IPS-15b (cell line): ENCODE data around the gene HSPA12B.
A peak's percentile ranks its signal among the peaks of the same experiment; 100 is the strongest.
"Not testable (repeated sequence)": the region's sequence is repeated elsewhere in the genome, so short reads cannot be mapped to it uniquely, and the experiment has no call there.

Experiments
- H3K27me3 ChIP-seq: one replicate; pipeline ENCODE4 v1.6.1; 2013; ENCODE audit warnings: low read length; ENCODE audit not compliant: control insufficient read depth, insufficient read depth
- H3K36me3 ChIP-seq: one replicate; pipeline ENCODE4 v1.6.1; 2013; ENCODE audit warnings: low read length; ENCODE audit not compliant: control insufficient read depth, insufficient read depth
- H3K4me1 ChIP-seq: one replicate; pipeline ENCODE4 v1.6.1; 2013; ENCODE audit warnings: mild to moderate bottlenecking, low read length; ENCODE audit not compliant: control insufficient read depth, insufficient read depth
- H3K4me3 ChIP-seq: one replicate; pipeline ENCODE4 v1.5.1; 2013; ENCODE audit warnings: low read depth, low read length
- H3K9ac ChIP-seq: one replicate; pipeline ENCODE4 v1.6.1; 2013; ENCODE audit warnings: low read depth, mild to moderate bottlenecking, low read length
- H3K9me3 ChIP-seq: one replicate; pipeline ENCODE4 v1.6.1; 2013; ENCODE audit warnings: mild to moderate bottlenecking, low read length; ENCODE audit not compliant: control insufficient read depth, insufficient read depth

The HSPA12B gene

GRCh38 chr20:3788685-3789155 is 56.2 kb downstream of the HSPA12B start:
- no peak overlapping the region for H3K4me3 ChIP-seq
- H3K36me3 ChIP-seq, result peaks cover 4% of the 10 kb centered on the region
- no peak overlapping the region for H3K9ac ChIP-seq
- H3K4me1 ChIP-seq, result no peaks in the 10 kb centered on the region
- H3K27me3 ChIP-seq, result peaks cover 22% of the 10 kb centered on the region
- H3K9me3 ChIP-seq, result no peaks in the 10 kb centered on the region

- H3K27me3 ChIP-seq, result peaks cover 22% of the 10 kb centered on the region
- H3K9me3 ChIP-seq, H3K36me3 ChIP-seq, H3K4me3 ChIP-seq, H3K4me1 ChIP-seq, H3K9ac ChIP-seq: not testable (repeated sequence)
Observed at GRCh38 chr20:3789201-3789600, 56.7 kb downstream of the HSPA12B start.

GRCh38 chr20:3794168-3794567 is 61.7 kb downstream of the HSPA12B start:
- not testable (repeated sequence) for H3K36me3 ChIP-seq, H3K9me3 ChIP-seq, H3K4me1 ChIP-seq, H3K4me3 ChIP-seq, H3K9ac ChIP-seq
- peaks cover 12% of the 10 kb centered on the region for H3K27me3 ChIP-seq

GRCh38 chr20:3794701-3795420 is 62.4 kb downstream of the HSPA12B start:
- Histone ChIP-seq H3K4me3 (peak overlapping the region; percentile 90), H3K36me3 (no peaks in the 10 kb centered on the region), H3K9me3 (no peaks in the 10 kb centered on the region), H3K9ac (no peak overlapping the region), H3K4me1 (peaks cover 7% of the 10 kb centered on the region), H3K27me3 (peaks cover 12% of the 10 kb centered on the region)

GRCh38 chr20:3795511-3796468 is 63.3 kb downstream of the HSPA12B start, which contains the start of gene CDC25B:
TSS of gene CDC25B (plus strand) at chr20:3796310. CDS start at chr20:3796532, 222 bp downstream.
- H3K36me3 ChIP-seq, result peaks cover 1% of the 10 kb centered on the region
- no peaks in the 10 kb centered on the region for H3K9me3 ChIP-seq
- H3K27me3 ChIP-seq, result peaks cover 12% of the 10 kb centered on the region
- H3K4me1 ChIP-seq, result peaks cover 12% of the 10 kb centered on the region
- peak within 1 kb of the TSS; percentile 70 for H3K9ac ChIP-seq
- peak within 1 kb of the TSS; percentile 90 for H3K4me3 ChIP-seq

- Histone ChIP-seq H3K27me3 (peaks cover 9% of the 10 kb centered on the region), H3K4me3 (peak overlapping the region; percentile 79), H3K9me3 (no peaks in the 10 kb centered on the region), H3K9ac (peak overlapping the region; percentile 70), H3K4me1 (peaks cover 12% of the 10 kb centered on the region), H3K36me3 (peaks cover 5% of the 10 kb centered on the region)
Observed at GRCh38 chr20:3796477-3797225, 64.2 kb downstream of the HSPA12B start.

- Histone ChIP-seq H3K9ac (no peak overlapping the region), H3K9me3 (no peaks in the 10 kb centered on the region), H3K4me1 (peaks cover 12% of the 10 kb centered on the region), H3K27me3 (peaks cover 9% of the 10 kb centered on the region), H3K36me3 (peaks cover 5% of the 10 kb centered on the region), H3K4me3 (peak overlapping the region; percentile 79)
Observed at GRCh38 chr20:3797226-3797545, 64.7 kb downstream of the HSPA12B start.

- Histone ChIP-seq H3K27me3 (peaks cover 9% of the 10 kb centered on the region), H3K4me3 (peak overlapping the region; percentile 79), H3K36me3 (peaks cover 10% of the 10 kb centered on the region), H3K9ac (no peak overlapping the region), H3K9me3 (no peaks in the 10 kb centered on the region), H3K4me1 (peaks cover 12% of the 10 kb centered on the region)
Observed at GRCh38 chr20:3797592-3798372, 65.3 kb downstream of the HSPA12B start.

GRCh38 chr20:3798373-3798768 is 65.9 kb downstream of the HSPA12B start:
- Histone ChIP-seq H3K4me1 (peaks cover 12% of the 10 kb centered on the region), H3K9me3 (no peaks in the 10 kb centered on the region), H3K36me3 (peaks cover 16% of the 10 kb centered on the region), H3K4me3 (no peak overlapping the region), H3K9ac (no peak overlapping the region), H3K27me3 (peaks cover 9% of the 10 kb centered on the region)

GRCh38 chr20:3798908-3799248 is 66.4 kb downstream of the HSPA12B start:
- no peaks in the 10 kb centered on the region for H3K9me3 ChIP-seq
- H3K36me3 ChIP-seq, result peaks cover 21% of the 10 kb centered on the region
- H3K27me3 ChIP-seq, result peaks cover 9% of the 10 kb centered on the region
- H3K4me1 ChIP-seq, result peaks cover 12% of the 10 kb centered on the region
- no peak overlapping the region for H3K4me3 ChIP-seq
- H3K9ac ChIP-seq, result no peak overlapping the region
